GM12864 (cell line): Measurements from ENCODE around the gene C22orf23.

Experiments
- DNase-seq: peaks from one replicate; pipeline ENCODE4 v3.0.0-alpha.2; 2011; ENCODE audit warnings: low read depth
- H3K4me3 ChIP-seq: 2 replicates; pipeline ENCODE4 v1.5.1; 2011; ENCODE audit warnings: mild to moderate bottlenecking, low read depth, low read length, control low read depth
- CTCF ChIP-seq: IDR thresholded peaks from 2 replicates; pipeline ENCODE4 v1.5.1; 2011; ENCODE audit warnings: low read depth, mild to moderate bottlenecking, moderate library complexity, low read length, control low read depth, inconsistent platforms; ENCODE audit errors: missing control alignments

The C22orf23 gene

GRCh38 chr22:37973271-37974170 lies 20.1 kb upstream of the C22orf23 start:
- no peak overlapping the region for H3K4me3 ChIP-seq
- no peak for DNase-seq
- TF ChIP-seq CTCF = no peak

DNA sequence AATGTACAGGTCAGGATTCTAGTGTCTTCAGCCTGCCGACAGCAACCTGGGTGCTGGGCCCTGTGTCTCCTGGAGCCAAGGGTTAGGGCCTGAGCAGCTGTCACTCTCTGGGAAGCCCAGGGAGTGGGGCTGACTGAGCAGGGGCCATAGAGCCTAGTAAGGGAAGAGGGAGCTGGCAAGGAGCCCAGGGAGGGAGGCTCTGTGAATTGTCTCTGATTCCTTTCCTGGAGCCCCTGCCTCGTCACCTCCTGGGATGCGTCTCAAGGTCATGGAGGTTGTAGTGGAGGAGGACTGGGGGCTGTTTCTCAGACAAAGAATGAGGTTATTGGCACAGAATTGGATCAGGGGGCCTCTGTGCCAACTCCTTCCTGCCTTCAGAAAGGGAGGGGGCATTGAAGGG lies 19.1 kb upstream of the C22orf23 start:
- no peak for DNase-seq
- no peak for TF ChIP-seq CTCF
- no peak overlapping the region for H3K4me3 ChIP-seq

DNA sequence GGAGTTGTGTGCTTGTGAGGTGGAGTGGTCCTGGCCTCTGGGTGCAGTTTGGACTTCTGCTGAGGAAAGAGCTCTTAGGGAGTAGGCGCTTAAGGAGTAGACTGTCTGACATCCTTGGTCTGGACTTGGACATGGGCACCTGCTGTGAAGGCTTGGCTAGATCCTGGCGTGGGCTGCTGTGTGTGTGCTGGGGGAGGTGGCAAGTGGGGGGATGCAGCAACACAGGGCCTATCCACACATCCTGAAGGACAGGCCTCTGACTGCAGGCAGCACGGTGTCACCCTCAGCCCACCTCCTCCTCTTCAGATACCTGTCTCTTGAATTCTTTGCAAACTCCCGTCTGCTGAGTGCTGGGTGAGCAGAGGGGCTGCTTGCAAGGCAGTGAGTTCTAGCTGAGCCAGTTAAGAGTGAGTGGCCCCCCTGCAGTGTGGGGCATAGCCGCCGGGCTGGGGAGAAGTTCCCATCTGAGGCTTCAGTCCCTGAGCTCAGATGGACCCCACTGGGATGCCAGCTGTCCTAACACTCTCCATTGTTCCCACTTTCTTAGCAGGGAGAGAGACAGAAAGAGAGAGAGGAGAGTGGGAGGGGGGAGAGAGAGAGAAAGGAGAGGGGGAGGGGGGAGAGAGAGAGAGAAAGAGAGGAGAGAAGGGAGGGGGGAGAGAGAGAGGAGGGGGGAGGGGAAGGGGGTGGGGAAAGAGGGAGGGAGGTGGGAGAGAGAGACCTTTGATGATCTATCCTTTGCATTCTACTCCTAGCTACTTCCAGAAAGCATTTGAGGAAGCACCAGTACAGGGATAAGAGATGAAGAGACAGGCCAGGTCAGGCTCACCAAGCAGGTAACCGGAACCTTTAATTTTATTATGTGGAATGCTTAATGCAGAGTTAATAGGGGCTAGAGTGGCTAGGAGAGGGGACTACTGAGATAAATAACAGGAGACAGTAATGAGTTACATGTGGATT lies 18.4 kb upstream of the C22orf23 start:
- TF ChIP-seq CTCF = no peak
- H3K4me3 ChIP-seq = no peak overlapping the region
- no peak for DNase-seq

- H3K4me3 ChIP-seq = no peak overlapping the region
- no peak for TF ChIP-seq CTCF
- no peak for DNase-seq
Observed at GRCh38 chr22:37970864-37971263, 17.5 kb upstream of the C22orf23 start.

DNA sequence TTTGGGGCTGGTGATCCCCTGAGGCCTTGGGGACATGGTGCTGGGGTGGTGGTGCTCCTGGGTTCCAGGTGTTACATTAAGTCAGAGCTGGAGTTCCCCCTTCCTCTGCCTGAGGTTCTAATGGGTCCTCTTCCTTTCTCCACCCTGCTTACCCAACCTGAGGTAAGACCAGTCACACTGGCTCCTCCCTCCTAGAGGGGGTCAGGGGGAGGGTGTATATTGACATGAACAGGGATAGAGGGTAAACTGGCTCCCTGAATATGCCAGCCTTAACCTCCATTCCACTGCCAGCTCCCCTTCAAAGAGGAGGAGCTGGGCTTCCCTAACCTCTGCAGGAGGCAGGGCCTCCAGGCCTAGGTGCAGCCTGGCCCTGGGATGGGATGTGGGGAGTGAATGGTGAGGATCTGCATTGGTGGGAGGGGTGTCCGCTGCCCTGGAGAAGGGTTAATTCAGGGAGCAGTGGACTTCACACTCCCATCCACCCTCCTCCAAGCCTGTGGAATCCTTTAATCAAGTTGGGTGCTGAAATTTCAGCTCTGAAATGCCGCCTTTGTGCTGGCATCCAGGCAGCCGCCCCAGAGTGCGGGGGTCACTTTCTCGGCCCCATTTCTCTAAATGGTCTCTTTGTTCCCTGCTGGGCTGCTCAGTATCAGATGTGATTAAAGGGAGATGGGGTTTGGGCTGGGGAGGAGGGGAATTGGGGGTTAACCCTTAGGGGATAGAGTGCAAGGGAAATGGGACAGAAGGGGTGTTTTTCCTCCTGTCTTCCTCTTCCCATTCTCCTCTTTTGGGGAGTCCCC lies 15.3 kb upstream of the C22orf23 start:
- no peak for DNase-seq
- H3K4me3 ChIP-seq = no peak overlapping the region
- no peak for TF ChIP-seq CTCF

DNA sequence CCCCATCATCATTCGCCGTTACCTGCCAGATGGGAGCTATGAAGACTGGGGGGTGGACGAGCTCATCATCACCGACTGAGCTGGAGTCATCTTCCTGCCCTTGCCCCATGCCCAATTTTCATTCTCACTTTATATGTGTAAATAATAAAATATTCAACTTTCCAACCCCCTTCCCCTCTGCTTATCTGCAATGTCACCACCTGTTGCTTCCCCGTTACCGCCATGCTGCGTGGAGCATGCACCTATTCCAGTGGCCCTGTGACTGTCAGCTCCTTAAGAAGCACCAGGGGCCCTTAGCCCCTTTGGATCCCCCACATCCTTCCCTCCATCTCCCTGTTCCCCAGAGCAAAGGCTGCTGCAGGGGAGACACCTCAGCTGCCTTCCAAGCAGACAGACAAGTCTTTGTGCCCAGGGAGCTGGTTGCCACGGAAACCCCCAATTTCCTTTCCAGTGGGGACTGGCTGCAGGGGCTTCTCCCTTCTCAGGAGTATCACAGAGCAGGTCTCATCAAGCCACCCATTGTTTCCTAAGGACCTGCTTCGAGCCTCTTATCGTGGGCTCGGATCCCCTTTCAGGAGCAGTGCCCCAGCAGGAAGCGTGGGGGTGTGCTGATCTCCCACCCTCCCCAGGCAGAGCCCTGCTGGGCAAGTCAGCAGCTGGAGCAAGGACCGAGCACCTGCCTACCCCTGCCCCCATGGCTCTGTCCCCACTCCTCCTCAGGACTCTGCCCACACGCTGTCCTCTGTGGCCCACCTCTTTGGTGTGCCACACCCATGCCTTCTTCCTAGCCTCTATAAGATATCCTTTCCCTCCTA lies 14.4 kb upstream of the C22orf23 start:
- DNase-seq = no peak
- H3K4me3 ChIP-seq = no peak overlapping the region
- no peak for TF ChIP-seq CTCF
